ENCODE measurements around the gene JMY.

Gene JMY

DNA sequence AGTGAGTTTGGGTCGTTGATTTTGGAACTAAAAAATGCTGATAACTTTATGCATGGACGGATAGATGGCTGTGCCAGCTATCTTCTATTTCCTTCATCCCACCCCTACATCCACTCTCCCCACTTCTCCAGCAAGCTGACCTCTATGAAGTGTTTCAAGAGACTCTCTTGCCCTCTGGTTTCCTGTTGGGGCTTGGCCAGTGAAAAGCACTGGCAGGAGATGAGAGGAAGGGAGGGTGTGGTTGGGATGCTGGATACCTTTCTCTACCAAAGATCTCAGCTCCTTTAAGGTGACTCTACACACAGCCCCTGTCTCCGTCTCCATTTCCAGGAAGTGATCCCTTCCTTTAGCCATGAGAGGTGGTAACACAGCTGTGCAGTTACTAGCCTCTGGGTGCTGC is 30.0 kb upstream of the JMY start:
- TF ChIP-seq, protein P1, sequence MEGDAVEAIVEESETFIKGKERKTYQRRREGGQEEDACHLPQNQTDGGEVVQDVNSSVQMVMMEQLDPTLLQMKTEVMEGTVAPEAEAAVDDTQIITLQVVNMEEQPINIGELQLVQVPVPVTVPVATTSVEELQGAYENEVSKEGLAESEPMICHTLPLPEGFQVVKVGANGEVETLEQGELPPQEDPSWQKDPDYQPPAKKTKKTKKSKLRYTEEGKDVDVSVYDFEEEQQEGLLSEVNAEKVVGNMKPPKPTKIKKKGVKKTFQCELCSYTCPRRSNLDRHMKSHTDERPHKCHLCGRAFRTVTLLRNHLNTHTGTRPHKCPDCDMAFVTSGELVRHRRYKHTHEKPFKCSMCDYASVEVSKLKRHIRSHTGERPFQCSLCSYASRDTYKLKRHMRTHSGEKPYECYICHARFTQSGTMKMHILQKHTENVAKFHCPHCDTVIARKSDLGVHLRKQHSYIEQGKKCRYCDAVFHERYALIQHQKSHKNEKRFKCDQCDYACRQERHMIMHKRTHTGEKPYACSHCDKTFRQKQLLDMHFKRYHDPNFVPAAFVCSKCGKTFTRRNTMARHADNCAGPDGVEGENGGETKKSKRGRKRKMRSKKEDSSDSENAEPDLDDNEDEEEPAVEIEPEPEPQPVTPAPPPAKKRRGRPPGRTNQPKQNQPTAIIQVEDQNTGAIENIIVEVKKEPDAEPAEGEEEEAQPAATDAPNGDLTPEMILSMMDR (IDR thresholded peaks at IDR 0.05; ENCODE audit: poor library complexity, severe bottlenecking): no peak
- Histone ChIP-seq H3K27ac (ENCODE audit: poor library complexity, severe bottlenecking) (no peak overlapping the region), H3K4me3 (ENCODE audit: severe bottlenecking) (no peak overlapping the region), H3K4me1 (ENCODE audit: insufficient read depth, poor library complexity, severe bottlenecking) (peaks cover 24% of the 10 kb centered on the region), H3K36me3 (ENCODE audit: low read depth) (no peaks in the 10 kb centered on the region), H3K27me3 (ENCODE audit: insufficient read depth, poor library complexity, severe bottlenecking) (no peaks in the 10 kb centered on the region), H3K9me3 (ENCODE audit: severe bottlenecking) (no peaks in the 10 kb centered on the region)
- ATAC-seq (ENCODE audit: low read depth) (peak; percentile 15; the same call in 1 of the 3 replicates), DNase-seq (ENCODE audit: low spot score) (no peak)

DNA sequence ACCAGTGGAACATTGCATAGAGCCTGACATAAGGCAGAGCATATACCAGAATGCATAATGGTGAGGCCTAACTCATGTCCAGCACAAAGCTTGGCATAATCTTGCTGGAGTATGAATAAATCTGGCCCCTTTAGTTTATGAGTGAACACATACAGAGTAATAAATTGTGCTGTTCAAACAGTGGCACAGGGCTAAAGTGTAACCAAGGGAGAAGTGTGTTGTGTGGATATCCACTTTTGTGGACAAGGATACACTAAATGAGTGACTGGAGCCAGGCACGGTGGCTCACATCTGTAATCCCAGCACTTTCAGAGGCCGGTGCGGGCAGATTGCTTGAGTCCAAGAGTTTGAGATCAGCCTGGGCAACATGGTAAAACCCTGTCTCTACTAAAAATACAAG is 29.4 kb upstream of the JMY start:
- H3K9me3 ChIP-seq (ENCODE audit: severe bottlenecking): no peaks in the 10 kb centered on the region
- TF ChIP-seq, protein P1 (IDR thresholded peaks at IDR 0.05; ENCODE audit: poor library complexity, severe bottlenecking): no peak
- no peak for ATAC-seq (ENCODE audit: low read depth)
- peaks cover 19% of the 10 kb centered on the region for H3K4me1 ChIP-seq (ENCODE audit: insufficient read depth, poor library complexity, severe bottlenecking)
- no peak for DNase-seq (ENCODE audit: low spot score)
- no peaks in the 10 kb centered on the region for H3K36me3 ChIP-seq (ENCODE audit: low read depth)
- no peaks in the 10 kb centered on the region for H3K27me3 ChIP-seq (ENCODE audit: insufficient read depth, poor library complexity, severe bottlenecking)
- no peak overlapping the region for H3K4me3 ChIP-seq (ENCODE audit: severe bottlenecking)
- no peak overlapping the region for H3K27ac ChIP-seq (ENCODE audit: poor library complexity, severe bottlenecking)

DNA sequence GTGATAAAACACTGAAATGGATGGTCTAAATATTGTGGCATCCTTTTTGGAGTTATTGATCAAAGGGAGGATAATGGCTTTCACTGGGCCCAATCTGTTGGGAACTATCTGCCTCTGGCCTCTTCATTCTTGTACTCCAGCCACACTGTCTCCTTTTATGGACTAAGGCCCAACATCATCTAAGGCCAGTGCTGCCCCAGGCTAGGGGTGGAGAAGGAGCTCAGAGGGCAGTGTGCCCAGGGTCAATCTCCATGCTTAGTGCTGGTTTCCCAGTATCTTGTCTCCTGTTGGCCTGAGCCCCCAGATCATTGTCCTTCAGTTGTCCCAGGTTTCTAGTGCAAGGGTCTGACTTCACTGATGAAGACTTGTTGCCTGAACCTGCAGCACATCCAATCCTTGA is 26.4 kb upstream of the JMY start:
- DNase-seq (ENCODE audit: low spot score) (no peak), ATAC-seq (ENCODE audit: low read depth) (no peak)
- Histone ChIP-seq H3K27ac (ENCODE audit: poor library complexity, severe bottlenecking) (no peak overlapping the region), H3K4me1 (ENCODE audit: insufficient read depth, poor library complexity, severe bottlenecking) (peaks cover 8% of the 10 kb centered on the region), H3K9me3 (ENCODE audit: severe bottlenecking) (no peaks in the 10 kb centered on the region), H3K36me3 (ENCODE audit: low read depth) (no peaks in the 10 kb centered on the region), H3K27me3 (ENCODE audit: insufficient read depth, poor library complexity, severe bottlenecking) (no peaks in the 10 kb centered on the region), H3K4me3 (ENCODE audit: severe bottlenecking) (no peak overlapping the region)
- TF ChIP-seq, protein P1 (IDR thresholded peaks at IDR 0.05; ENCODE audit: poor library complexity, severe bottlenecking): no peak

DNA sequence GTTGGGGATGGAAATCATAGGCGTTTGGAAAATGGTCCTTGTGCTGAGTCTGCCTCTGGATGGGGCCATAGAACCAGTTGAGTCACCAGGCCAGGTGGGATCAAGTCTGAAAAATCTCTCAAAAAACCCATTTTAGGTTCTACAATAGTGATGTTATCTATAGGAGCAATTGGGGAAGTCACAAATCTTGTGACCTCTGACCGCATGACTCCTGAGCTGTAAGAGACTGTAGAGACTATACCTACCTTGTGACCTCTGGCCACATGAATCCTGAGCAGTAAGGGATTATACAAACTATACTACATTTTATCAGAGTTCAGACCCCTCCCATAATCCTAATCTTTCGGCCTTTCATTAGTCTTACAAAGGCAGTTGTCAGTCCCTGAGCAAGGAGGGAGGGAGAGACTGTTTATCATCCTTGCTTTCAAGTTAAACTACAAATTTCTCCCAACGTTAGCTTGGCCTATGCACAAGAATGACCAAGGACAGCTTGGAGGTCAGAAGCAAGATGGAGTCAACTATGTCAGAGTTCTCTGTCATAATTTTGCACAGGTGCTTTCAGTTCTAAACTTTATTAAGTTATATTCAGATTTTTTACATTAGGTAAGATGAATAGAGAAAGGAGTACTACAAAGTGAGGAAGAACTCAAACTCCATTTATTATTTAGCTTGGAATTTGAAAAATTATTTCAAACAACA is 11.5 kb upstream of the JMY start:
- peaks cover 5% of the 10 kb centered on the region for H3K4me1 ChIP-seq (ENCODE audit: insufficient read depth, poor library complexity, severe bottlenecking)
- no peak overlapping the region for H3K27ac ChIP-seq (ENCODE audit: poor library complexity, severe bottlenecking)
- H3K4me3 ChIP-seq (ENCODE audit: severe bottlenecking): no peak overlapping the region
- H3K9me3 ChIP-seq (ENCODE audit: severe bottlenecking): no peaks in the 10 kb centered on the region
- DNase-seq (ENCODE audit: low spot score) (no peak), ATAC-seq (ENCODE audit: low read depth) (no peak)
- TF ChIP-seq, protein P1 (IDR thresholded peaks at IDR 0.05; ENCODE audit: poor library complexity, severe bottlenecking): no peak
- no peaks in the 10 kb centered on the region for H3K27me3 ChIP-seq (ENCODE audit: insufficient read depth, poor library complexity, severe bottlenecking)
- no peaks in the 10 kb centered on the region for H3K36me3 ChIP-seq (ENCODE audit: low read depth)

DNA sequence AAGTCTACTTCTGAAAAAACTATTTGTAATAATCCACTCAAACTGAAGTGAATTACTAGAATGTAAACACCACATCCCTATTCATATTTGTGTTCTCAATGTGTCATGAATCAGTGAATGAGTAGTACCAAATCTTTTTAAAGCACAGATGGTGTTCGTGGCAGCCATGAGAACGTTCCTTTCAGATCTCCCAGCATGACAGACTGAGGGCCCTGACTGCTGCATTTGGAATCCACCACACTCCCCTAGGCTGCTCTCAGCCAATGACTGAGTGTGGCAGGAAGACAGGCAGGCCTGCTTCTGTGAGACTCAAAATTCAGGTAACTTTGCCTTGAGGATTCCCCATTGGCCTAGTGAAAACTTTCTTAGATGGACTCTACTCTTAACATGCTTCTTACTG is 10.9 kb upstream of the JMY start:
- DNase-seq (ENCODE audit: low spot score): no peak
- no peaks in the 10 kb centered on the region for H3K36me3 ChIP-seq (ENCODE audit: low read depth)
- TF ChIP-seq, protein P1 (IDR thresholded peaks at IDR 0.05; ENCODE audit: poor library complexity, severe bottlenecking): no peak
- H3K9me3 ChIP-seq (ENCODE audit: severe bottlenecking): no peaks in the 10 kb centered on the region
- ATAC-seq (ENCODE audit: low read depth): no peak
- H3K4me3 ChIP-seq (ENCODE audit: severe bottlenecking): no peak overlapping the region
- no peak overlapping the region for H3K27ac ChIP-seq (ENCODE audit: poor library complexity, severe bottlenecking)
- no peaks in the 10 kb centered on the region for H3K27me3 ChIP-seq (ENCODE audit: insufficient read depth, poor library complexity, severe bottlenecking)
- peaks cover 9% of the 10 kb centered on the region for H3K4me1 ChIP-seq (ENCODE audit: insufficient read depth, poor library complexity, severe bottlenecking)

Measured in RWPE2 (cell line).